B cell (primary cell): ENCODE measurements around the gene NHSL2. TPM values are rescaled to one million over a fixed set of nuclear protein-coding genes. Genes with fewer than 3 reads are reported as not detected.

Source experiments
- ATAC-seq: fragments of 200-7000 bp; cut with Tn5 transposase; one replicate; pipeline ENCODE4 v1.10.0; 2021; ENCODE audit warnings: low read depth, mild to moderate bottlenecking, moderate number of reproducible peaks, moderate library complexity
- CTCF ChIA-PET: fragments of 350-600 bp; sonication (Branson Sonifier 250); formaldehyde crosslinking; loops from one replicate; lab custom pipeline; 2021; ENCODE audit warnings: antibody characterized with exemption, inconsistent platforms; lab: Charles Lee
- POLR2A ChIA-PET: fragments of 350-600 bp; sonication (Branson Sonifier 250); formaldehyde crosslinking; loops from one replicate; lab custom pipeline; 2021; ENCODE audit warnings: antibody characterized with exemption; lab: Charles Lee
- DNase-seq: peaks from one replicate; pipeline ENCODE4 v3.0.0; 2013
- H2AFZ ChIP-seq: 2 replicates; pipeline ENCODE4 v1.6.1; 2012; ENCODE audit warnings: mild to moderate bottlenecking, low read depth, low read length; ENCODE audit not compliant: insufficient read depth, poor library complexity, severe bottlenecking
- H3K27ac ChIP-seq, 2 donors: 1 replicate in 1 of 2; 2 replicates in 1 of 2; pipeline ENCODE4 v1.5.1; 2012 to 2013; ENCODE audit warnings: low read length in 2 of 2, mild to moderate bottlenecking in 2 of 2, moderate library complexity in 1 of 2
- H3K27me3 ChIP-seq, 4 experiments: fragments of 200-600 bp in 1 of 4; sonication (generic) in 1 of 4; replicated peaks in 1 of 4; 1 replicate in 2 of 4; 2 replicates in 2 of 4; pipeline versions ENCODE4 v1.6.1 to v1.7.0; 2013 to 2016; ENCODE audit warnings: low read length in 3 of 4, mild to moderate bottlenecking in 2 of 4, mixed read lengths in 1 of 4, moderate library complexity in 1 of 4; ENCODE audit not compliant: insufficient read depth in 4 of 4, control insufficient read depth in 3 of 4; ENCODE audit errors: control extremely low read depth in 1 of 4
- H3K36me3 ChIP-seq, 2 experiments: replicated peaks in 1 of 2; 1 replicate in 1 of 2; 2 replicates in 1 of 2; pipeline versions ENCODE4 v1.6.1 to v1.7.1; 2013; ENCODE audit warnings: low read length in 1 of 2; ENCODE audit not compliant: insufficient read depth in 2 of 2, control insufficient read depth in 1 of 2; ENCODE audit errors: control extremely low read depth in 1 of 2, extremely low read depth in 1 of 2
- H3K4me1 ChIP-seq, 2 donors: fragments of 200-600 bp in 1 of 2; sonication (generic) in 1 of 2; 1 replicate in 1 of 2; 2 replicates in 1 of 2; pipeline versions ENCODE4 v1.5.1 to v1.6.1; 2013 to 2017; ENCODE audit warnings: low read length in 2 of 2; ENCODE audit not compliant: control insufficient read depth in 2 of 2, insufficient read depth in 2 of 2
- H3K4me2 ChIP-seq: replicated peaks from 2 replicates; pipeline ENCODE3; 2012; ENCODE audit warnings: mild to moderate bottlenecking, low read depth, low read length; ENCODE audit not compliant: poor library complexity, severe bottlenecking
- H3K4me3 ChIP-seq, 5 experiments: fragments of 200-600 bp in 1 of 5; sonication (generic) in 1 of 5; 1 replicate in 3 of 5; 2 replicates in 2 of 5; pipeline versions ENCODE4 v1.5.1 to v1.7.0; 2011 to 2016; ENCODE audit warnings: low read length in 4 of 5, mild to moderate bottlenecking in 4 of 5, low read depth in 2 of 5, control low read depth in 1 of 5, moderate library complexity in 1 of 5; ENCODE audit not compliant: insufficient read depth in 1 of 5; ENCODE audit errors: control extremely low read depth in 1 of 5, extremely low read depth in 1 of 5
- H3K79me2 ChIP-seq: fragments of 200-600 bp; sonication (generic); one replicate; pipeline ENCODE4 v1.6.0; 2016; ENCODE audit warnings: low read length; ENCODE audit not compliant: control insufficient read depth, insufficient read depth
- H3K9ac ChIP-seq: fragments of 200-600 bp; sonication (generic); 2 replicates; pipeline ENCODE4 v1.6.1; 2017; ENCODE audit warnings: mild to moderate bottlenecking, low read length, moderate library complexity
- H3K9me3 ChIP-seq, 3 donors: one replicate each; pipeline versions ENCODE4 v1.6.1 to v1.7.1; 2013; ENCODE audit warnings: low read length in 2 of 3; ENCODE audit not compliant: control insufficient read depth in 2 of 3, insufficient read depth in 1 of 3; ENCODE audit errors: control extremely low read depth in 1 of 3
- H4K20me1 ChIP-seq: 2 replicates; pipeline ENCODE4 v1.6.0; 2012; ENCODE audit warnings: mild to moderate bottlenecking, low read length; ENCODE audit not compliant: insufficient read depth, control insufficient read depth, poor library complexity, severe bottlenecking
- H3K27ac Mint-ChIP-seq: one replicate; pipeline ENCODE4 v1.8.0; 2021; ENCODE audit warnings: mixed read lengths
- H3K27me3 Mint-ChIP-seq: one replicate; pipeline ENCODE4 v1.8.0; 2021; ENCODE audit warnings: mixed read lengths
- H3K4me1 Mint-ChIP-seq: one replicate; pipeline ENCODE4 v1.8.0; 2021; ENCODE audit warnings: mixed read lengths
- H3K4me3 Mint-ChIP-seq: one replicate; pipeline ENCODE4 v1.8.0; 2021; ENCODE audit warnings: mixed read lengths
- H3K9me3 Mint-ChIP-seq: one replicate; pipeline ENCODE4 v1.8.0; 2022; ENCODE audit warnings: mixed read lengths; ENCODE audit not compliant: insufficient read depth
- EZH2 ChIP-seq: IDR thresholded peaks from 2 replicates; pipeline ENCODE4 v1.6.1; 2012; ENCODE audit warnings: borderline replicate concordance, low read depth, mild to moderate bottlenecking, moderate library complexity, low read length; ENCODE audit not compliant: insufficient read depth, poor library complexity, severe bottlenecking
- WGBS: methylation state at CpG from one replicate; pipeline ENCODE4 v1.1.5; 2013; ENCODE audit warnings: missing lambda C conversion rate; ENCODE audit not compliant: insufficient coverage; 5-methylcytosine and 5-hydroxymethylcytosine counted together
- intact Hi-C: fragments of 100-400 bp; cut with micrococcal nuclease; formaldehyde crosslinking; loops from one replicate; pipeline ENCODE4 v1.10.0; 2022
- polyA plus RNA-seq: library from polyadenylated mRNA; depleted of rRNA; stranded (reverse); fragments of >200 nt; gene quantifications from 2 replicates; pipeline ENCODE4 v1.2.3, GENCODE V29; 2012
- total RNA-seq, 2 donors: library from RNA; stranded (reverse); fragments of 120-200 nt in 1 of 2; gene quantifications; 1 replicate in 1 of 2; 2 replicates in 1 of 2; pipeline versions ENCODE4 v1.2.3 to v1.2.4, GENCODE V29; 2013 to 2022
- TF ChIP-seq, protein P1 (sequence below): fragments of 200-600 bp; IDR thresholded peaks from one replicate; pipeline ENCODE4 v1.8.0; 2022; ENCODE audit warnings: antibody characterized with exemption, mild to moderate bottlenecking

Gene NHSL2
- total and polyA plus RNA-seq, 2 donors (not counting 1 experiment from before 2014, with no cell fraction given): 0.16 to 1.7 TPM

DNA sequence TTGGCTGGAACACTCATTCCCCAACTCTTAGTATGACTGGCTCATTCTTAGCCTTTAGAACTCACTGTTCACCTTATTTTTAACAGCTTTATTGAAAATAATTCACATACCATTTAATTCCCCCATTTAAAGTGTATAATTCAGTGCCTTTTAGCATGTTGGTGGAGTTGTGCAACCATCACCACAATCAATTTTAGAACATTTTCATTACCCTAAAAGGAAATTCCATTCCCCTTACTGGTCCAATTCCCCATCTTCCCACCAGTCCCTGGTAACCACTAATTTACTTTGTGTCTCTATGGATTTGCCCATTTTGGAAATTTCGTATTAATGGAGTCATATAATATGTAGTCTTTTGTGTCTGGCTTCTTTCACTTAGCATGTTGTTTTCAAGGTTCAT lies 19.7 kb downstream of the NHSL2 start:
- Histone ChIP-seq H3K79me2 (no peaks in the 10 kb centered on the region), H3K9ac (no peak overlapping the region), H4K20me1 (no peaks in the 10 kb centered on the region), H3K4me3 (no peak overlapping the region), H3K9me3 (no peaks in the 10 kb centered on the region), H3K4me1 (no peaks in the 10 kb centered on the region), H3K27me3 (peaks cover 0 to 3% (median 0%) of the 10 kb centered on the region in 4 experiments), H3K4me2 (no peak overlapping the region), H3K36me3 (no peaks in the 10 kb centered on the region), H3K27ac (no peak overlapping the region), H2AFZ (no peak overlapping the region)
- intact Hi-C loops: no loop called here
- TF ChIP-seq, protein P1, sequence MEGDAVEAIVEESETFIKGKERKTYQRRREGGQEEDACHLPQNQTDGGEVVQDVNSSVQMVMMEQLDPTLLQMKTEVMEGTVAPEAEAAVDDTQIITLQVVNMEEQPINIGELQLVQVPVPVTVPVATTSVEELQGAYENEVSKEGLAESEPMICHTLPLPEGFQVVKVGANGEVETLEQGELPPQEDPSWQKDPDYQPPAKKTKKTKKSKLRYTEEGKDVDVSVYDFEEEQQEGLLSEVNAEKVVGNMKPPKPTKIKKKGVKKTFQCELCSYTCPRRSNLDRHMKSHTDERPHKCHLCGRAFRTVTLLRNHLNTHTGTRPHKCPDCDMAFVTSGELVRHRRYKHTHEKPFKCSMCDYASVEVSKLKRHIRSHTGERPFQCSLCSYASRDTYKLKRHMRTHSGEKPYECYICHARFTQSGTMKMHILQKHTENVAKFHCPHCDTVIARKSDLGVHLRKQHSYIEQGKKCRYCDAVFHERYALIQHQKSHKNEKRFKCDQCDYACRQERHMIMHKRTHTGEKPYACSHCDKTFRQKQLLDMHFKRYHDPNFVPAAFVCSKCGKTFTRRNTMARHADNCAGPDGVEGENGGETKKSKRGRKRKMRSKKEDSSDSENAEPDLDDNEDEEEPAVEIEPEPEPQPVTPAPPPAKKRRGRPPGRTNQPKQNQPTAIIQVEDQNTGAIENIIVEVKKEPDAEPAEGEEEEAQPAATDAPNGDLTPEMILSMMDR: no peak
- no peak for TF ChIP-seq EZH2
- ChIA-PET POLR2A (no interaction called here), CTCF (no interaction called here)
- no peak for ATAC-seq
- no peaks in the 10 kb centered on the region for H3K4me1 Mint-ChIP-seq
- no peak overlapping the region for H3K4me3 Mint-ChIP-seq
- no peak for DNase-seq
- peaks cover 9% of the 10 kb centered on the region for H3K27me3 Mint-ChIP-seq
- no CpG with 5 or more reads among the region's 1 CpG for WGBS
- no peak overlapping the region for H3K27ac Mint-ChIP-seq
- H3K9me3 Mint-ChIP-seq: no peaks in the 10 kb centered on the region

DNA sequence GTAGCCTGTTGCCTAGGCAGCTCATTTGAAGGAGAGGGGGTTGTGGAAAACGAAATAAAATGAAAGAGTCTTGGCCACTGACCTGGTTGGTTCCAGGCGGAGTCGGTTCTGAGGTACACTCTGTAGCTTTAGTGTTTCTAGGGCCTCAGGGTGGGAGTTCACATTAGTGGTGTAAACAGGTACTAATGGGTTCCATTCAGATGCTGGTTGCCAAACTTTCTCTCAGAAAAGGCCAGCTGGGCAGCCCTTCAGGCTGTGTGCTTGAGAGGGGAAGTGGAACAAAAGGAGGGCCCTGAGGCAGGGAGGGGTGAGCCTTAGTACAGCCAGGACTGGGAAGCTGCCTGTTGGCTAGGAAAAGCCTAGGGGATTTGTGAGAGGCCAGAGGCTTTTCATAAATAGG lies 24.8 kb downstream of the NHSL2 start:
- Histone ChIP-seq H3K4me3 (no peak overlapping the region), H3K79me2 (no peaks in the 10 kb centered on the region), H3K27me3 (peaks cover 0 to 3% (median 0%) of the 10 kb centered on the region in 4 experiments), H4K20me1 (no peaks in the 10 kb centered on the region), H3K4me1 (no peaks in the 10 kb centered on the region), H3K27ac (no peak overlapping the region), H3K36me3 (no peaks in the 10 kb centered on the region), H3K9ac (no peak overlapping the region), H3K4me2 (no peak overlapping the region), H3K9me3 (no peaks in the 10 kb centered on the region), H2AFZ (no peak overlapping the region)
- TF ChIP-seq, protein P1: no peak
- TF ChIP-seq EZH2: no peak
- no peak for DNase-seq
- no peaks in the 10 kb centered on the region for H3K9me3 Mint-ChIP-seq
- ChIA-PET CTCF (no interaction called here), POLR2A (no interaction called here)
- H3K27ac Mint-ChIP-seq: no peak overlapping the region
- intact Hi-C loops: no loop called here
- WGBS: 100% methylated on average over 3 of the region's 3 CpGs
- ATAC-seq: no peak
- H3K27me3 Mint-ChIP-seq: peaks cover 9% of the 10 kb centered on the region
- H3K4me1 Mint-ChIP-seq: no peaks in the 10 kb centered on the region
- no peak overlapping the region for H3K4me3 Mint-ChIP-seq
